Astrocyte of the spinal cord (primary cell): ENCODE results near the gene NR2F1.

Experiments
- DNase-seq: peaks from one replicate; pipeline ENCODE4 v3.0.0; 2011; ENCODE audit warnings: low read depth, low spot score
- H3K4me3 ChIP-seq: 2 replicates; pipeline ENCODE4 v1.5.1; 2011; ENCODE audit warnings: low read depth, mild to moderate bottlenecking, low read length, moderate library complexity
- in situ Hi-C: cut with HindIII; loops from 2 replicates; pipeline ENCODE4 v1.10.0; 2017; ENCODE audit warnings: low sequenced_read_pairs
- TF ChIP-seq, protein P1 (sequence below): IDR thresholded peaks from 2 replicates; pipeline ENCODE4 v1.5.1; 2012; ENCODE audit warnings: low read depth, mild to moderate bottlenecking, low read length, inconsistent platforms

Gene NR2F1

DNA sequence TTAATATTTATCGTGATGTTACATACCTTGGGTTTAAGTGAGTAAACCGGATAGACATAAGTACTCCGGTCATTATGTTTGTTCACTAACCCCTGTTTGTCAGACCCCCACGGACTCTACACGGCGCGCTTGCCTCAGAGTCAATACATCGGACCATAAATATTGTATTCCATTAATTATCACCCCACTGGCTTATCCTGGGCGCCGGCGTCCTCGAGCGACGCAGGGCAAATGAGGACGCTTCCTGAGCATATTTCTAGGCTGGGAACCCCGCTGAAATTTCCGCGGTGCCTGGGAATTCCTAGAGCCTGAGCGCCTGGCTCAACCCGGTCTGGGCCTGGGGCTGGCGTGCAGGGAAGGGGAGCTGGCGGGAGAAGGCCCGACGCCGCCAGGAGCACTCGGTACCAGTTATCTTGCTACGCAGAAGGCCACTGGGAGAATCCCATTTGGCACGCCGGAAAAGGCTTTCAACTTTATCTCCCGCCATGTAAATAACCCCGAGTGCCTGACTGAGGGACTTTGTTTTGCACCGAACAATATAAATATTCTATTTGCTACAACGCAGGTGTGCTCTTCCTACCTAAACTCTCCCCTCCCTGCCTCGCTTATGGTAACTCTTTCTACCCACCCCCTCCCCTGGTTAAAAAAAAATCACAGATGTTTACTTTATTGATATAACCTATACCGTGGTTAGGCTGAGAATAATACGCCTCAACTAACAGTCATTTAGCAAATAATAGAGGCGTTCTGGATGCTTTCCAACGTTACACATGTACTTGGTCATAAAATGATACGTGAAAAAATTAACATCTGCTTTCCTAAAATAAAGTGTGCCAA lies 19.4 kb downstream of the NR2F1 start:
- DNase-seq: peak; percentile 55
- TF ChIP-seq, protein P1, sequence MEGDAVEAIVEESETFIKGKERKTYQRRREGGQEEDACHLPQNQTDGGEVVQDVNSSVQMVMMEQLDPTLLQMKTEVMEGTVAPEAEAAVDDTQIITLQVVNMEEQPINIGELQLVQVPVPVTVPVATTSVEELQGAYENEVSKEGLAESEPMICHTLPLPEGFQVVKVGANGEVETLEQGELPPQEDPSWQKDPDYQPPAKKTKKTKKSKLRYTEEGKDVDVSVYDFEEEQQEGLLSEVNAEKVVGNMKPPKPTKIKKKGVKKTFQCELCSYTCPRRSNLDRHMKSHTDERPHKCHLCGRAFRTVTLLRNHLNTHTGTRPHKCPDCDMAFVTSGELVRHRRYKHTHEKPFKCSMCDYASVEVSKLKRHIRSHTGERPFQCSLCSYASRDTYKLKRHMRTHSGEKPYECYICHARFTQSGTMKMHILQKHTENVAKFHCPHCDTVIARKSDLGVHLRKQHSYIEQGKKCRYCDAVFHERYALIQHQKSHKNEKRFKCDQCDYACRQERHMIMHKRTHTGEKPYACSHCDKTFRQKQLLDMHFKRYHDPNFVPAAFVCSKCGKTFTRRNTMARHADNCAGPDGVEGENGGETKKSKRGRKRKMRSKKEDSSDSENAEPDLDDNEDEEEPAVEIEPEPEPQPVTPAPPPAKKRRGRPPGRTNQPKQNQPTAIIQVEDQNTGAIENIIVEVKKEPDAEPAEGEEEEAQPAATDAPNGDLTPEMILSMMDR: no peak
- in situ Hi-C loops: no loop called here
- peak overlapping the region; percentile 29 for H3K4me3 ChIP-seq

DNA sequence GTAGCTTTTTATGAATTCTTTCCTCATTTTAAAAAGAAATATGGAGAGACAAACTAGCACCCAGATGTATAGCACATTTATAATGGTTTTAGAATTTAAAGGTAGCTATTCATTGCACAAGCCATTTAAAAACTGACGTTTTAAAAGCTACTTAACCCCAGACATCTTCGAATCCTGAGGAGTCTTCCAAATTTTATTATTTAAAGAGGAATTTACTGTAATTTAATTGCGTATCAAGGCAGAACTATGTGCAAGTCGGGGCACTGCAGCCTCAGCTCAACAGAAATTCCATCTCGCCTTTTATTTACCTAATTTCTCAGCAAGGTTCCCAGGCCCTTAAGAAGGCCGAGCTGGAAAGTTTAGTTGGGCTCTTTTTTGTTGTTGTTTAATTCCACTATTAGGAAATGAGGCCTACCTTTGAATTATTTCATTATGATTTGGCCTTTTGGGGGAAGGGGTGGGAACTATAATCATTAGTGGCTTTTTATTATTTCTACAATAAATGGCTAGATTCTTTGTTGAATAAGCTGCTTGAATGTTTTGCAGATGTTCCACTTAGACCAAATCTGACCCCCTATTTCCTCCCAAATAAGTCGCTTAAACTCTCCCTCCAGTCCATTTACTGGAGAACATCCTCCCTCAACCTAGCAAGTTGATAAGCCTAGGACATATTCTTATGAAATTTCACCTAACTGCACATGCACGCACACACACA lies 20.2 kb downstream of the NR2F1 start:
- no peak overlapping the region for H3K4me3 ChIP-seq
- TF ChIP-seq, protein P1: no peak
- peak; percentile 57 for DNase-seq
- in situ Hi-C loops: no loop called here

DNA sequence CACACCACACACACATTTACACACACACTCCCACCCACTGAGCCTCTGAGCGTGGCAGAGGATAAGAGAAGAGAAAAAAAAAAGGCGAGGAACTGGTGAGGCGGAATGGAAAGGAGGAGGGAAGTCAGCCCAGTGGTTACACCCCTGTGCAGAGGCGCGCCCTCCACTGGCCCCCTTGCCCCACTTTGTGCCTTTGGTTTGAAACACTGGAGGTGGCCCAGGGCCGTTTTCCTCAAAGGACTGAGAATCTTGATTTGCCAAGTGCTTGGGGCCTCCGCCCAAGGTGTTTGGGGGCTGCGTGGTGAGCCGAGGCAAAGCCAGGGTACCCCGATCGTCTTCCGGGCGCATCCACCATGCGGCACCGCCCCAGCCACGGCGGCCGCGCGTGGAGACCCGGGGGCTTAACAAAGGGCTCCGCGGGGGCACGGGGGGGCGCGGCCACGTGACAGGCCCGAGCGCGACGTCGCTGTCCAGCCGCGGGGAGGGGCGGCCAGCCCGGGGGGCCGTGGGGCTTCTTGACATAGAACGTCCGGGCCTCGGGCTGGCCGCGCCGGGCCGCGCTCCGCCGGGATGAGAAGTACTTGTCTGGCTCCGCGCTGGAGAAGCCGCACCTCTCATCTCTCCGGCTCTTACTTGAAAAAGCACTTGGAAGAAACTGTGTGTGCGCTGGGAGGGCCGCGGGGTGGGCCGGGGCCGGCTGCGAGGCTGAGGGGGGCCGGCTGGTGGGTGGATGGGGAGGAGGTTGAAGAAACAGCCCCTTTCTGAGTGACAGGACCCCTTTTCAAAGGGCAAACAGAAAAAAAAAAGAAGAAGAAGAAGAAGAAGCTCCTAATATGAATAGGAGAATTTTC lies 21.0 kb downstream of the NR2F1 start:
- TF ChIP-seq, protein P1: peak; percentile 19
- H3K4me3 ChIP-seq: peak overlapping the region; percentile 24
- DNase-seq: peak; percentile 76
- in situ Hi-C loops: no loop called here

DNA sequence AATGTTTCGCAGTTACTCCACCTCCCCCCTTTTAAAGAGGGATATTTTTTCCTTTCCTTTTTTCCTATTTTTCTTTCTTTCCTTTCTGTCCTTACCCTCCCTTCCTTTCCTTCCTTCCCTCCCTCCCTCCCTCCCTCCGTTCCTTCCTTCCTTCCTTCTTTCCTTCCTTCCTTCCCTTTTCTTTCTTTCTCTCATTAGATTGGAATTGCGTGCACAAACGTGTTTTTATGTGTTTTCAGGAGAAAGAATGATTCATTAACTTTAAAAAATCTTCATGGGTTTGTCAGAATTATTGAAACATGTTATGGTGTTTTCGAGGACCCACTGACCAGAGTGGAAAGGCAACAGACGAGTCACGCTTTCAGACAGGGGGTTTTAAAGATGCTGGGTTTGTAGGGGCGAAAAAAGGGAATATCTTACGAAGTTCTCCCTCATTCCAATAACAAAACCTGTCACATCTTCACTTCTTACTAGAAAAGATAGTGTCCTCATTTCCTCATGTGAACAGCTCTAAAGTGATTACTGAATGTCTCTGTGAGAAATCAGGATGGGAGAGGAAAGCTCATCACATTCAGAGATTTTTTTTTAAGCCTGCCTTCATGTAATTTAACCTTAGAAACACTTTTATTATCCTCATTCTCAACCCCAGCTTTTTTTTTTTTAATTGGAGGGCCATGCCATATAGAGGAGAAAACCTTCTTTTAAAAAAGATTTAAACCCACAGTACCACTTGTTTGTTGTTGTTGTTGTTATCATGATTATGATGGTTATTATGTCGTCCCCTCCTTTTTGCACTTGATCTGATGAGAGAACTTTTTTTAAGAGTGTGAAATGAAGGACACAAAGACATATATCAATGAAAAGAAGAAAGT lies 21.9 kb downstream of the NR2F1 start:
- in situ Hi-C loops: no loop called here
- no peak for DNase-seq
- TF ChIP-seq, protein P1: no peak
- H3K4me3 ChIP-seq: peak overlapping the region; percentile 24

DNA sequence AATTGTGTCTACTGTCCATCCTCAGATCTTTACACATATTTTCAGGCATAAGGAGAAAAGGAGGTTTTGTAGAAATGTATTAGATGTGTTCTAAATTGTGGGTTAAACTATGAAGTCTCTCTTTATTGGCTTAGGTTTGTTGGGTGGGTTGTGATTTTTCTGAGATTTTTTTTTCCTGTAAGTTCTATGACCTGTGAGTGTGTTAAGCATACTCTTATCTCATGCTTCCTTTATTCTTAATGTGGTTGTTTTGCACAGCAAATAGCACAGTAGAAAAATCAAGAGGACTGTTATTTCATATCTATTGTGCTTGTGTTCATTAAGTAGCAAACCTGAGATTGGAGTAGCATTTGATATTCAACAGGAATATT lies 23.3 kb downstream of the NR2F1 start:
- TF ChIP-seq, protein P1: no peak
- in situ Hi-C loops: no loop called here
- peak; percentile 17 for DNase-seq
- no peak overlapping the region for H3K4me3 ChIP-seq
